Parathyroid adenoma (tissue), 2 donors: ENCODE results near the gene DUSP2.

Source experiments
- H2AFZ ChIP-seq: fragments of 300-600 bp; sonication (generic); one replicate; pipeline ENCODE4 v1.7.0; 2017; ENCODE audit warnings: antibody characterized with exemption, mild to moderate bottlenecking
- H3K27ac ChIP-seq: fragments of 300-600 bp; sonication (generic); one replicate; pipeline ENCODE4 v1.7.0; 2017
- H3K27me3 ChIP-seq: fragments of 300-600 bp; sonication (generic); one replicate; pipeline ENCODE4 v1.7.0; 2017; ENCODE audit warnings: low read length; ENCODE audit not compliant: control insufficient read depth, insufficient read depth
- H3K36me3 ChIP-seq: fragments of 300-600 bp; sonication (generic); one replicate; pipeline ENCODE4 v1.7.0; 2017; ENCODE audit warnings: low read length; ENCODE audit not compliant: control insufficient read depth, insufficient read depth
- H3K4me1 ChIP-seq: fragments of 300-600 bp; sonication (generic); one replicate; pipeline ENCODE4 v1.7.0; 2017; ENCODE audit warnings: control low read depth
- H3K4me2 ChIP-seq: fragments of 300-600 bp; sonication (generic); one replicate; pipeline ENCODE4 v1.7.0; 2017; ENCODE audit warnings: low read length
- H3K4me3 ChIP-seq: fragments of 300-600 bp; sonication (generic); one replicate; pipeline ENCODE4 v1.7.0; 2017; ENCODE audit warnings: low read depth, low read length
- H3K79me2 ChIP-seq: fragments of 300-600 bp; sonication (generic); one replicate; pipeline ENCODE4 v1.7.0; 2017; ENCODE audit warnings: control low read depth
- H3K9ac ChIP-seq: fragments of 300-600 bp; sonication (generic); one replicate; pipeline ENCODE4 v1.7.0; 2017; ENCODE audit warnings: mild to moderate bottlenecking
- H3K9me3 ChIP-seq: fragments of 300-600 bp; sonication (generic); one replicate; pipeline ENCODE4 v1.7.0; 2017; ENCODE audit warnings: low read length; ENCODE audit not compliant: control insufficient read depth
- TF ChIP-seq, protein P1 (sequence below): fragments of 300-600 bp; sonication (generic); IDR thresholded peaks from one replicate; pipeline ENCODE4 v1.7.0; 2017; ENCODE audit warnings: antibody characterized with exemption, mild to moderate bottlenecking
- donor health status: primary hyperparathyroidism.

The DUSP2 gene

DNA sequence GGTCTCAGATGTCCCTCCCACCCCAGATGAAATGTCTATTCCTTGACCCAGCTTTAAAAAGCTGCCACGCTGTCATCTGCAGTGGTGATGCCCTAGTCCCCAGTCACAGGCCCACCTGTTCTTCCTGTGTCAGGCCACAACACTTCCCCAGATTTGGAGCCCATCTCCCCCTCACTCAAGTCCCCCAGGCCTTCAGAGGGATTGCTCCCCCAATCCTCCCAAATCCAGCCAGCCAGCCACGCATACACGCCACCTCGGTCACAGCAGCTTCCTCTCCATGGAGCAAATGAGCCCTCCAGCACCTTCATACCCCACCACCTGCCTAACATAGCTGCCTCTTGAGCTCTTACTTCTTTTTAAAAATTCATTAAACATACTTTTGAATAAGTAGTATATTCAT lies 14.8 kb downstream of the DUSP2 start:
- H3K9ac ChIP-seq = no peak overlapping the region
- no peaks in the 10 kb centered on the region for H3K36me3 ChIP-seq
- no peaks in the 10 kb centered on the region for H3K4me1 ChIP-seq
- no peaks in the 10 kb centered on the region for H3K79me2 ChIP-seq
- no peak overlapping the region for H2AFZ ChIP-seq
- no peak overlapping the region for H3K4me3 ChIP-seq
- no peak overlapping the region for H3K27ac ChIP-seq
- no peaks in the 10 kb centered on the region for H3K27me3 ChIP-seq
- no peaks in the 10 kb centered on the region for H3K9me3 ChIP-seq
- H3K4me2 ChIP-seq = no peak overlapping the region
- TF ChIP-seq, protein P1, sequence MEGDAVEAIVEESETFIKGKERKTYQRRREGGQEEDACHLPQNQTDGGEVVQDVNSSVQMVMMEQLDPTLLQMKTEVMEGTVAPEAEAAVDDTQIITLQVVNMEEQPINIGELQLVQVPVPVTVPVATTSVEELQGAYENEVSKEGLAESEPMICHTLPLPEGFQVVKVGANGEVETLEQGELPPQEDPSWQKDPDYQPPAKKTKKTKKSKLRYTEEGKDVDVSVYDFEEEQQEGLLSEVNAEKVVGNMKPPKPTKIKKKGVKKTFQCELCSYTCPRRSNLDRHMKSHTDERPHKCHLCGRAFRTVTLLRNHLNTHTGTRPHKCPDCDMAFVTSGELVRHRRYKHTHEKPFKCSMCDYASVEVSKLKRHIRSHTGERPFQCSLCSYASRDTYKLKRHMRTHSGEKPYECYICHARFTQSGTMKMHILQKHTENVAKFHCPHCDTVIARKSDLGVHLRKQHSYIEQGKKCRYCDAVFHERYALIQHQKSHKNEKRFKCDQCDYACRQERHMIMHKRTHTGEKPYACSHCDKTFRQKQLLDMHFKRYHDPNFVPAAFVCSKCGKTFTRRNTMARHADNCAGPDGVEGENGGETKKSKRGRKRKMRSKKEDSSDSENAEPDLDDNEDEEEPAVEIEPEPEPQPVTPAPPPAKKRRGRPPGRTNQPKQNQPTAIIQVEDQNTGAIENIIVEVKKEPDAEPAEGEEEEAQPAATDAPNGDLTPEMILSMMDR = no peak

DNA sequence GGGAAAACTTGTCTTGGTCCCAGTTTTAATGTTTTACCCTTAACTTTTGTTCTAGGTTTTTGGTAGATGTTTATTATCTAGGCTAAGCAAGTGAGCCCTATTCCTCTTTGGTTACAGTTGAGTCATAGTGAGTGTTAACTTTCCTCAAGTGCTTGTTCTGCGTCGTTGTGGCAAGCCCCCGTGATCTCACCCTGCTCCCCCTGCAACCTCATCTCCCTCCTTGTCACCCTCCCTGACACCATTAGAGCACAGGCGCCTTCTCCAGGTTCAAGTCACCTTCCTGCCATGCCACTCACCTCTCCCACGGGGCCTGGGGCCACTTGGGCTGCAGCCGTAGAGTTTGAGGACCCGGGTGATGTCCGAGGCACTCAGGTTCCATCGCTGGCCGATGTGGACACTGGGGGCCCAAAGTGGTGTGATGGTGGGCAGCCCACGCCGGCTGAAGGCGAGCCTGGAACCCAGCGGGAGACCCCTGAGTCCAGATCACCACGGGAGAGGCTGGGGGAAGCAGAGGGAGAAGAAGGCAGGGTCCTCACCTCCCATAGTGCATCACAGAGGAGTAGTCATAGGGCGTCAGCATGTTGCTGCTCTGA lies 15.6 kb downstream of the DUSP2 start:
- Histone ChIP-seq H3K4me3 (no peak overlapping the region), H3K79me2 (no peaks in the 10 kb centered on the region), H3K9me3 (no peaks in the 10 kb centered on the region), H3K27me3 (no peaks in the 10 kb centered on the region), H2AFZ (no peak overlapping the region), H3K27ac (no peak overlapping the region), H3K4me2 (no peak overlapping the region), H3K4me1 (no peaks in the 10 kb centered on the region), H3K36me3 (no peaks in the 10 kb centered on the region), H3K9ac (no peak overlapping the region)
- TF ChIP-seq, protein P1 = no peak

DNA sequence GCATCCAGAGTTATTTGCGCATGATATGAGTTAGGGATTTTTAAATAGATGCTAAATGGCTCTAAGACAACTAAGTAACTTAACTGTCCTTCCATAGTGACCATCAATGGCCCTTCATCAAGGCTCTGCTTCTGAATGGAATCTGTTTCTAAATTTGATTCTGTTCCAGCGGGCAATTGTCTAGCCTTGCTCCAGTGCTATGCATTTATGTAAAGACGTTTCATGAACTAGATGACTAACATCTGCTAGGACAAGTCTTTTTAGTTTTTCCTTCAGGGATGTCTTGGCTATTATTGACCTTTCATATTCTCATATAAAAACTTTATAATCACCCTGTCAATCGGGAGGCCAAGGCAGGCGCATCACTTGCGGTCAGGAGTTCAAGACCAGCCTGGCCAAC lies 16.8 kb downstream of the DUSP2 start:
- no peak overlapping the region for H3K4me3 ChIP-seq
- H3K79me2 ChIP-seq = no peaks in the 10 kb centered on the region
- H3K36me3 ChIP-seq = no peaks in the 10 kb centered on the region
- H3K4me2 ChIP-seq = no peak overlapping the region
- H3K4me1 ChIP-seq = no peaks in the 10 kb centered on the region
- H3K27ac ChIP-seq = no peak overlapping the region
- no peak overlapping the region for H3K9ac ChIP-seq
- no peaks in the 10 kb centered on the region for H3K27me3 ChIP-seq
- H3K9me3 ChIP-seq = no peaks in the 10 kb centered on the region
- no peak overlapping the region for H2AFZ ChIP-seq
- TF ChIP-seq, protein P1 = no peak

DNA sequence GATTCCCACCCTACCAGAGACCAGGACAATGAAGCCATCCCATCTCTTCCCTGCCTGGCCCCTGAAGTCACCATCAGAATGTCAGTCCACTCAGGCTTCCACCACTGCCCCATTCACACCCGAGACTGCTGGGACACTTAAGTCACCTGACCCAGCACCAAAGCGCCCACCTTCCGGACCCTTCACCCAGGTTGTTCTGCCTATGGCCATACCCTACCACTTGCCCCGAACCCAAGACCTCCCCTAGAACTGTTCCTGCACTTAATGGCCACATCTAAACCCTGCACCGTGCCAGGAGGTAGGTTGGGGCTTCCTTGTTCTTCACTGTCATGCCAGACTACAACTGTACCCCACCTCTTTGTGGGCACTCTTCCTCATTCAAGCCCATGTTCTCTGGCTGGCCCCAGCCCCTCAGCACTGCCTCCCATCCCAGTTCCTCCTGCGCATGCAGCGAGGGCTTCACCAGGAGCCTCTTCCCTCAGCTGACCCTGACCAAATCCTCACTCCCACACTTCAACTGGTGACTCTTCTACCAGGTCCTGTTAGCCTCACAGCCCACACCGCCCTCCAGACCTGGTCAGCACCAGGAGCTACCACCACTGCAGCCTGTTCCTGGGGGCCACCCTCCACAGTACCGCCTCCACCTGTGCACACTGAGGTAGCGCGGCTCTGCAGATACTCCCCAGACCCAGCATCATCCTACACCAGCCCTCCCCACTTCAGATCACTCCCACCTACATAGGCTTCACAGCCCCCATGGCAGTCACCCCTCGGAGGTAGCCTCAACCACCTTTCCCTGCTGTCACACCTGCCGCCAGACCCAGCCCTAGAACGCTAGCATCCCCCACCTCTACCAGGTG lies 20.6 kb downstream of the DUSP2 start:
- Histone ChIP-seq H3K9ac (no peak overlapping the region), H3K4me2 (no peak overlapping the region), H3K4me3 (no peak overlapping the region), H3K4me1 (no peaks in the 10 kb centered on the region), H2AFZ (no peak overlapping the region), H3K27ac (no peak overlapping the region), H3K79me2 (no peaks in the 10 kb centered on the region), H3K27me3 (no peaks in the 10 kb centered on the region), H3K9me3 (no peaks in the 10 kb centered on the region), H3K36me3 (no peaks in the 10 kb centered on the region)
- TF ChIP-seq, protein P1 = no peak
